NCI-H1105 (cell line): ENCODE measurements around the gene PFN3.

ENCODE experiments used
- DNase-seq: peaks from one replicate; lab custom pipeline; 2025; lab: John Stamatoyannopoulos, UW

The PFN3 gene

DNA sequence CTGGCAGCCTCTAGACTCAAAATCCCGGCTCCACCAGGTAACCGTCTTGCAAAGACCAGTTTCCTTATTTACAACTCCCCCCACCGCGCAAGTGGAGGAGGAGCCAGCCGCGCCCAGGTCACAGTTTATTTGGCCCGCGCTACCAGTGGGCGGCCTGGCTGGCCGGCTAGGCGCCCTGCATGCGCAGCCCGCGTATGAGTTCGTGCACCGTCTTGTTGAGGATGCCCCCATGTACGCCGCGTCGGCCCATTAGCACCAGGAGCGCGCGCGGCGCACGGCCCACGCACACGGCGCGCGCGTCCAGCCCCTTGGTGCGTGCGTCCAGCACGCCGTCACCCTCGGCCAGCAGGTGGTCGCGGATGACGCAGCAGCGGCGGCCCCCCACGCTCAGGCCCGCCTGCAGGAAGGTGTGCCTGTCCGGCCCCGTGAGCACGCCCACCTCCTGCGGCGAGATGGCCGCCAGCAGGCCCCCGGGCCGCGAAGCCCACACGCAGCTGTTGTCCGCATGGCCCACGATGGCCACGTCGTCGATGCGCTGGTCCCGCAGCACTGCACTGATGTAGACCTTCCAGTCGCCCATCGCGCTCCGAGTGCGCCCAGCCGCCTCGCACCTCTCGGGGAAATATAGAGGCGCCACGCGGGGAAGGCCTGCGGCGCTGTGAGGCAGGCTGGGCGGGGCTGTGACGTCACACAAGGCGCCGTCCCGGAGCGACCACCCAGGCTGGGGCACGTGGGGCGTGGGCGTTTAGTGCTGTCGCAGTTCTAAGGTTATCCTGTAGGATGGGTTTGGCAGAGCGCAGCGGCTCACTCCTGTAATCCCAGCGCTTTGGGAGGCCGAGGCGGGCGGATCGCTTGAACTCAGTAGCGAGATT lies at the start of gene PFN3:
TSS of gene PFN3 (minus strand) at position 665 of the 872 bp plus-strand sequence. CDS start at position 580, 85 bp downstream.
- DNase-seq: no peak

DNA sequence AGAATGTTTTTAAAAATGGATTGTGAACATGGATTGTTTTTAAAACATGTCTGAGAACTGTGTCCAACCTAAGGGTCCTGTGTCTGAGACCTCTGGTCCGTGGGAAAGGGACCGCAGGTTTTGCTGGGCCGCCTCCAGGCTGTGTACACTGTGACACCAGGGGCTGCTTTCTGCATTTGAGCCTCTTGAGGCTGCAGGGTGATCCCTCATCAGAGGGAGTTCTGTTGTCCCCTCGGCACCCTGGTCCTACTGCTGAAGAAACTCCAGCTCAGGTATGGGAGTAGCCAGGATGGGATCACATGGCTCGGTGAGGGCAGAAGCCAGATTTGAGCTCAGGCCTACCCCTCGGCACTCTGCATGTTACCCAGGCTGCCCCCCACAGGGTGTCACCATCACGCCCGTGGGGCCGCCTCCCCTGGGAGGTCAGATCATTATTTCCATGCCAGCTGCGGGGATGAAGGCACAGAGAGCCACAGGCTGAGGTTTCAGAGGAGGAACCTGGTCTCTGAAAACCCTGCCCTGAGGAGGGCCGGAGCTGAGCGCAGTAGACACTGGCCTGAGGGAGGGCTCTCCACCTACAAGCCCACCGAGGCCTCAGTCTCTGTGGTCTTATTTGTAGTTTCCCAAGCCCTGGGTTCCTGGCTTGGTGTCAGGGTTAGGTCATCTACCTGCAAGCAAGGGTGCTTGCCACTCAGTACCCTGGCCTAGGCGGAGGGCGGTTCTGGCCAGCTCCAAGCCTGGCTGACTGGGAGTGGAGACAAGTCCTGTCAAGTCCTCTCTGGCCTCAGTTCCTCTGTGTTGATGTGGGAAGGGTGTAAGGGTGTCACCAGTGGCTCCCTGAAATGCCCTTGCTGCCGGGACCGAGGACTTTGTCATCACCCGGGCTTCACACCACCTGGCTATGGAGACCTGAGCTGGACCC lies 48.9 kb upstream of the PFN3 start:
- DNase-seq: no peak

GRCh38 chr5:177448244-177448950 lies 47.9 kb upstream of the PFN3 start:
- no peak for DNase-seq

GRCh38 chr5:177447611-177448243 lies 47.3 kb upstream of the PFN3 start:
- DNase-seq: no peak

GRCh38 chr5:177447066-177447610 lies 46.7 kb upstream of the PFN3 start:
- DNase-seq: peak; percentile 63

- no peak for DNase-seq
Measured at GRCh38 chr5:177446200-177447065, 46.0 kb upstream of the PFN3 start, which contains the start of gene PRR7. TSS of gene PRR7 (plus strand) at chr5:177446814. CDS start at chr5:177455068, 8,254 bp downstream.

DNA sequence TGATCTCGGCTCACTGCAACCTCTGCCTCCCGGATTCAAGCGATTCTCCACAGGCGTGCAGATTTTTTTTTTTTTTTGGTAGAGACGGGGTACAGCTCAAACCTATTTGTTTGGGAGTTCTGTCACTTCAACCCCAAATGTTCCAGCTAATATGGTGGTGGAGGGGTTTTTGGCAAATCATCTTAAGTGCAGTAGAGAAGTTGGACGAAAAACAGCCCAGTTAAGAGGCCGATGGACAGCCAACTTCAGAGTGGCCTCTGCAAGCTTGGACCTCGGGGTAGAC lies 45.4 kb upstream of the PFN3 start:
- no peak for DNase-seq

DNA sequence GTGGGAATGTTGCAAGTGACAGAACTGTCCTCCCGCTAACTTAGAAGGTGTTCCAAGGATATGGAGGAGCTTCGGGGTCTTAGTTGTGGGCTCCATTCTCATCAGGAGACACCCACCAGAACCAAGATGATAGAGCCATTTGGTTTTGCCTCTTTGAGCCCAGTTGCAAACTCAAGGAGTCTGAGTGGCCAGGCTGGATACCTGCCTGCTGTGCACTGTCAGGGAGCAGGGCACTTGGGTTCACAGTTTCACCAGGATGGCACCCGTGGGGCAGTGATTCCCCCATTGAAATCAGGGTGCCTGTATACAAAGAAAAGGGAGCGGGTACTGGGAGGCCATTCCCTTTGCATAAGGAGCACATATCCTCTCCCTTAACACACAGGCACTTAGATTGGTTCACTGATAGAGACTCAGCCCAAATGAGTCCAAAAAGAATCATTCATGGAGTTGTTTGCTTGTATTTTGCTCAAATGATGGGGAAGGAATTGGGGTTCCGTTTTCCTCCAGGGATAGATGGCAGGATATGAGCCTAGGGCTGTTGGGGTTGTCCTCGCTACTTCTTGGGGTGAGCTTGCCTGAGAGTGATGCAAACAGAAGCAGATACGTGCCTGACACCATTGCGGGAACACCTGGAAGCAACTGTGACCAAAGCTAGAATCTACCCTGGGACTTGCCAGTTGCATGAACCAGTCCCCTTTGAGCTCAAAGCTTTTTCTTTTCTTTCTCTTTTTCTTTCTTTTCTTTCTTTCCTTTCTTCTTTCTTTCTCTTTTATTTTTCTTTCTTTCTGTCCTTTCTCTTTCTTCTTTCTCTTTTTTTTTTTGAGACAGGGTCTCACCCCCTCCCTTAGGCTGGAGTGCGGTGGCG lies 44.8 kb upstream of the PFN3 start:
- DNase-seq: no peak

- no peak for DNase-seq
Measured at GRCh38 chr5:177444106-177445051, 43.9 kb upstream of the PFN3 start.

DNA sequence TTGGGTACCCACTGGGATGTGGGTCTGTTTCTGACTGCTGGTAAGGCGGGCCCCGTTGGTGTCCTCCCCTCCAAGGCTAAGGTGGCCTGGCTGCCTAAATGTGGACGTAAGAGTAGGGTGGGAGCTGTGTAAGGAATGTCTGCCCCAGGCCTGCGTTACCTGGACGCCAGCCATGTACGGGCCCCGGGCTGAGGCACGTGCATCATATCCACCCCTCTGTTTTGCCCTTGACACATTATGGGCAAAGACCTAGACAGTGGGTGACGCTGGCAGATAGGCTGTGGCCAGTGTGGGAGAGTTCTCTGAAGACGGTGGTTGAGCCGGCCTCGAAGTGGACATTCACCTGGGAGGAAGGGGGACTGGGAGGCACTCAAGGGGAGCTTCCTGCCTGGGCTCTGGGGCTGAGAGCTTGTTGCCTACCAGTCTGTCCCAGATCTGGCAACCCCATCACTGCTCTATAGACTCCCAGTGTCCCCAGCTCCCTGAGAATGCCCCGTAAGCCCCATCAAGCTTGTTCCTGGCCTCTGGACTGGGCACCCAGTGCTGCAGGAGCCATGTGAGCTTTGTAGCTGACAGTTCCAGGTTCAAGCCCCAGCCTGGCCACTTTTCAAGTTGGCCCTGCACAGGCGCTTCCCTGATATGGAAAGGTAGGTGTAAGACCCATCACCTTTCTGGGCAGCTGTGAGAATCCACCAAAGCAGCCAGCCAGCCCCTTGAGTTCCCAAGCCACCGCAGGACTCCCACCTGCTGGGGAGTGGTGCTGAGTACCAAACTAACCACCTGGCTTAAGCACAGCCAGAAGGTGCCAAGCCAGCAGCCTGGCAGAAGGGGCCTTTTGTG lies 42.9 kb upstream of the PFN3 start:
- no peak for DNase-seq

DNA sequence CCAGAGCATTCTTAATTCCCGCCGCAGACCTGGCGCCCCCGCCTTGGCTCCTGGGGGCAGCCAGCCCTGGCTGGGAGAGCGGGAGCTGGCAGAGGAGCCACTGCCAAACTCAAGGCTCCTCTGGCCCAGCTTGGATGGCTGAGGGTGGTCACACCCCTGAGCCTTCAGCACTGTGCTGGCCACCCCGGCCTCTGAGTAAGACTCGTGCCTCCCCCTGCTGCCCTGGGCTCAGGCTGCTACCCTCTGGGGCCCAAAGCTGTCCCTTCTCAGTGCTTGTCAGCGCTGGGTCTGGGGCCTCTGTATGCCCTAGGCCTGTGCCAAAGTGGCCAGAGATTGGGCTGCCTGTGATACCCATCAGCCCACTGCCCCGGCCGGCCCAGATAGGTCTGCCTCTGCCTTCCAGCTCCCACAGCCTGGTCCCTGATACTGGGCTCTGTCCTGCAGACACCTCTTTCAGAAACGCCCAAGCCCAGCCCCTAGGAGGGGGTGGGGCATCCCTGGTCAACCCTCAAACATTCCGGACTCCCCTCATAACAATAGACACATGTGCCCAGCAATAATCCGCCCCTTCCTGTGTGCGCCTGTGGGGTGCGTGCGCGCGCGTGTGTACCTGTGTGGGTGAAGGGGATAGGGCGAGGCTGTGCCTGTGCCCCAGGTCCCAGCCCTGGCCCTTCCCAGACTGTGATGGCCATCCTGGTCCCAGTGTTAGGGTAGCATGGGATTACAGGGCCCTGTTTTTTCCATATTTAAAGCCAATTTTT lies 41.8 kb upstream of the PFN3 start:
- no peak for DNase-seq

- DNase-seq: no peak
Measured at GRCh38 chr5:177440990-177441780, 40.7 kb upstream of the PFN3 start.

DNA sequence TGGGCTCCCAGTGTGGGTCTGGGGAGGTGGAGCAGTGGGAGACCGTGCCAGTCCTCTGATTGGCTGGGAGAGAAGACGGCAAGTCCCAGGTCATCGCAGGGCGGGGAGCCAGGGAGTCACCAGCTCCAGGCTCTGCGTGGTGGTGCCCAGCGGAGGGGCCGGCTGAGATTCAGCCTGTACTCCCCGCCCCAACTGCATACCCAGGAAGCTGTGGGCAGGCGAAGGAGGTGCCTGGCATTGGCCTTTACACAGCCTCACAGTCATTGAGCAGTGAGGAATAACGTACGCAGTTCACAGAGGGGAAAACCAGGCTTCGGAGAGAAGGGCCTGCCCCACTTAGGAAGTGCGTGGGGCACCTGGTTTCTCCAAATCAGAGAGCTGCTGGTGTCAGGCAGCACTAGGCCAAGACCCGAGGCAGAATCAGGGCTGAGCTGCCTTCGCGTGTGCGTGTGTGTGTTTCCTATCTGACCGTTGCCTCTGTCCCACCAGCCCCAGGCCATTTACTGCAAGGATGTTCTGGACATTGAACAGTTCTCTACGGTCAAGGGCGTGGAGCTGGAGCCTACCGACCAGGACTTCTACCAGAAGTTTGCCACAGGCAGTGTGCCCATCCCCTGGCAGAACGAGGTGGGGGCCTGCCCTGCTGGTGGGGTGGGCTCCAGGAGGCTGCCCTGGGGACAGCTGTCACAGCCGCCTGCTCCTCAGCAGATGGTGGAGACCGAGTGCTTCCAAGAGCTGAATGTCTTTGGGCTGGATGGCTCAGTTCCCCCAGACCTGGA lies 39.9 kb upstream of the PFN3 start:
- no peak for DNase-seq

GRCh38 chr5:177439518-177440053 lies 39.1 kb upstream of the PFN3 start:
- no peak for DNase-seq

- no peak for DNase-seq
Measured at GRCh38 chr5:177438468-177438867, 38.0 kb upstream of the PFN3 start.
